Measurements from ENCODE around the gene POLA1.
A peak's percentile ranks its signal among the peaks of the same experiment; 100 is the strongest.

The POLA1 gene

DNA sequence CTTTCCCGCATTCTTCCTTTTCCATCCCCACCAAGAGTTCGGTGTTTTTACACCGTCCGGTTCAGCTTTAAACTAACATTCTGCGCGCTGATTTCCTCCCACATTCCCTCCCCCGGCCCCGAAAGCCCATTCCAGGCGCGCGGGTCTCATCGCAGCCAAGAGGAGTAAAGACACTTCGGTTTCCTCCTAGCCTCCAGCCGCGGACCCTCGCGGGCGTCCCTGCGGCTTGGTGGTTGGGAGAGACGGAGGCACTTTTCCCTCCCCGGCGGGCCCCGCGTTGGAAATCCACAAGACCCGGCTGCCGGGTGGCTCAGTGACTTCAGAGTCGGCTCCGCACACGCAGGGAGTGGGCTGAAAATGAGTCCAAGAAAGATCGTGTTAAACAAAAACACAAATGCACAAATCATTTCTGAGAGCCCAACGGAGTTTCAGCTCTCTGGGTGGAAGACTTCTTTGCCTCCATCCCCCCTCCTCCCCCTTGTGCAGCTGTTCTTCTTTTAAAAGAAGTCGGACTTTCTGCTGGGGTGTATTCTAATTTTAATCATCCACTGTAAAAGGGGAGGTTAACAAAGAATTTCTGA is 324.0 kb downstream of the POLA1 start:
- H3K27ac Mint-ChIP-seq = peak overlapping the region; percentile 45
- no peaks in the 10 kb centered on the region for H3K36me3 Mint-ChIP-seq (ENCODE audit: low read depth)
- H3K4me1 Mint-ChIP-seq (ENCODE audit: low read depth) = peaks cover 17% of the 10 kb centered on the region
- no peaks in the 10 kb centered on the region for H3K9me3 Mint-ChIP-seq
- H3K27me3 Mint-ChIP-seq = peaks cover 65% of the 10 kb centered on the region
- H3K4me3 Mint-ChIP-seq = no peak overlapping the region

DNA sequence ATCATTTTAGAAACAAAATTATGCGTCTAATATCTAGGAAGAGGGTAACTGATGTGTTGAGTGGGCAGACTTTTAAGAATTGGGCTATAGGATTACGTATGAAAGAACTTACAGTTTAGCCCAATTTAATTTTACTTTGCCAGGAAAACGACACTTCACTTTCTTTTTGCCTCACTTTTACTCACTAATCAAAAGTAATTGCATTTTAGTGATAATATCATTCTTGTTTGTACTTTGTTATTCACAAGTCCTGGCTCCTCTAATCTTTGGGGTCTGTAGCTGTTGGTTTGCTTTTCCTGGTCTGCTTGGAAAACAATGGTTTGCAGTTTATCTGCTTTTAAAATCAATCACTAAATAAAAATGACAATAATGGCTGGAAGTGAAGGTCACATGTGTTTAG is 325.0 kb downstream of the POLA1 start:
- Mint-ChIP-seq H3K36me3 (ENCODE audit: low read depth) (no peaks in the 10 kb centered on the region), H3K4me1 (ENCODE audit: low read depth) (peaks cover 17% of the 10 kb centered on the region), H3K4me3 (no peak overlapping the region), H3K27me3 (peaks cover 72% of the 10 kb centered on the region), H3K27ac (no peak overlapping the region), H3K9me3 (no peaks in the 10 kb centered on the region)

DNA sequence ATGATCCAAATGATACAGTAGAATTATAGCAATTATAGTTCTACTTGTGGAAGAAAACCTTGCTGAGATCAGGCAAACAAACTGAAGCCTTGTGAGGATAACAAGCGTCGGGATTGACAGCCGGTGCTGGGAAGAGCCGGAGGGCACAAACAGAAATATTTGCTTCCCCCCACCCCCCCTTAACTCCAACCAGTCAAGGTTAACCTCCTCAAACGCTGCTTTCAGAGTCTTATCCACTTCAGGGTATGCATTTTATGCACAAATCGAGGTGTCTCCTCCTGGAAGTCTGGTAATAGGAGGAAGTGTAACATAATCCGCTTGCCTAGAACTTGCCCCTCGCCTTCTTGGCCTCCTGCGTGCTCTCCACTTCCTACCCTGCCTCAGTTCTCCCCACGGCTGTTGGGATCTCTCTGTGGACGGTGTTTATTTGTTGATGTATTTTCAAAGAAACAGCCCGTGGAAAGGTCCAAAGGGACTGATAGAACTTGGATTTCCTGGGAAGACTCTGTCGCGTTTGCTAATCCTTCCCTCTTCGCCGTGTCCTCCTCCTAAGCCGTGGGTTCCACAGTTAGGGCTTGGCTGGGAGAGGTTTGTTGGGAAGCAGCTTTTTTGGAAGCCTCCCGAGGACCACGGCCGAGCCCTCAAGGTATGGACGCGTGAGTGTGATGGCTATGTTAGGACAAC is 326.1 kb downstream of the POLA1 start:
- H3K27me3 Mint-ChIP-seq = peaks cover 77% of the 10 kb centered on the region
- H3K36me3 Mint-ChIP-seq (ENCODE audit: low read depth) = no peaks in the 10 kb centered on the region
- no peaks in the 10 kb centered on the region for H3K9me3 Mint-ChIP-seq
- H3K4me3 Mint-ChIP-seq = no peak overlapping the region
- H3K4me1 Mint-ChIP-seq (ENCODE audit: low read depth) = peaks cover 17% of the 10 kb centered on the region
- H3K27ac Mint-ChIP-seq = no peak overlapping the region

DNA sequence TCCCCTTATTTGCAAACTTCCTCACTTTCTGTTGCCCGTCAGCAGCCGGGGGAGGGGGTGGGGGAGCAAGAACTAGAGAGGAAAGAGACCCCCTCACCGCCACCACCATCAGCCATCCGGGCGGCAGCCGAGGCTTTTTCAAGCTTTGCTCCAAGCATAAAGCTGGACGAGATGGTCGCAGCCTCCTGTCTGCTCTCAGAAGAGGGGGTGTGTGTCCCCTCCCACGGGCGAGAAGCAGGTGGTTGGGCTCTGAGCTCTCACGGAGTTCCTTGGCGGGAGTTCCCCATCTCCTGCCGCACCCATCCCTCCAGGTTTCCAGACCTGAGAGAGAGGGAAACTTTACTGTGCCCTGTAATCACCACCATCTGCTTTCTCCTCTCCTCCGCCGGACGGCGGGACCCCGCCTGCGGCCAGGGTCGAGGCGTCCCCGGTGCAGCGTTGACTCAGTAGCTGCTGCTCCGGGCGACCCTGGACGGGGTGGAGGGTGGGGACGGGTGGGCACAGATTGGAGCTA is 326.7 kb downstream of the POLA1 start:
- H3K36me3 Mint-ChIP-seq (ENCODE audit: low read depth) = no peaks in the 10 kb centered on the region
- no peak overlapping the region for H3K4me3 Mint-ChIP-seq
- H3K27ac Mint-ChIP-seq = no peak overlapping the region
- peaks cover 72% of the 10 kb centered on the region for H3K27me3 Mint-ChIP-seq
- H3K4me1 Mint-ChIP-seq (ENCODE audit: low read depth) = peaks cover 17% of the 10 kb centered on the region
- no peaks in the 10 kb centered on the region for H3K9me3 Mint-ChIP-seq

DNA sequence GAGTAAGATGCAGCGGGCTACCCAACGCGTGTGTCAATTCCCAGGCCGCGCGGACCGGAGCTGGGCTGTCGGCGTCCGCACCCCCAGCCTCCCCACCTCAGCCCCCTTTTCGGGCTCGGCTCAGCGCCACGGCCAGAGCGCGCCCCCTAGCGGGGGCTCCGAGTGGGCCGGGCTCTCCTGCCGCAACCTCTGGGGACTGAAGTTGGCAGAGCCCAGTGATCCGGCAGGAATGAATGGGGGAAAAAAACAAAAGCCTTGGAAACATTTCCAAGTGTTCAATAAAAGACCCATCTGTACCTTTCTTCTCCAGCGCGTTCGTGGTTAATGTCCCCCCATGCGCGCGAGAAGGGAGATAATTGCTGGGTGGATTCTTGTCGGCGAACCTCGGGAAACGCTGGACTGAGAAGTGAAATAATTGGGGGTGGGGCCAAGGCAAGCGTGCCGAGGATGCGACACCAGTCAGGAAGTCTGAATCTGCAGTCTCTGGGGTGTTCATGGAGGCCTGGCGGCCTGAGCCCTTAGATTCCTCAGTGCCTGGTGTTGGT is 327.3 kb downstream of the POLA1 start:
- peaks cover 69% of the 10 kb centered on the region for H3K27me3 Mint-ChIP-seq
- no peaks in the 10 kb centered on the region for H3K9me3 Mint-ChIP-seq
- H3K27ac Mint-ChIP-seq = no peak overlapping the region
- peak overlapping the region; percentile 30 for H3K4me3 Mint-ChIP-seq
- no peaks in the 10 kb centered on the region for H3K36me3 Mint-ChIP-seq (ENCODE audit: low read depth)
- peaks cover 17% of the 10 kb centered on the region for H3K4me1 Mint-ChIP-seq (ENCODE audit: low read depth)

DNA sequence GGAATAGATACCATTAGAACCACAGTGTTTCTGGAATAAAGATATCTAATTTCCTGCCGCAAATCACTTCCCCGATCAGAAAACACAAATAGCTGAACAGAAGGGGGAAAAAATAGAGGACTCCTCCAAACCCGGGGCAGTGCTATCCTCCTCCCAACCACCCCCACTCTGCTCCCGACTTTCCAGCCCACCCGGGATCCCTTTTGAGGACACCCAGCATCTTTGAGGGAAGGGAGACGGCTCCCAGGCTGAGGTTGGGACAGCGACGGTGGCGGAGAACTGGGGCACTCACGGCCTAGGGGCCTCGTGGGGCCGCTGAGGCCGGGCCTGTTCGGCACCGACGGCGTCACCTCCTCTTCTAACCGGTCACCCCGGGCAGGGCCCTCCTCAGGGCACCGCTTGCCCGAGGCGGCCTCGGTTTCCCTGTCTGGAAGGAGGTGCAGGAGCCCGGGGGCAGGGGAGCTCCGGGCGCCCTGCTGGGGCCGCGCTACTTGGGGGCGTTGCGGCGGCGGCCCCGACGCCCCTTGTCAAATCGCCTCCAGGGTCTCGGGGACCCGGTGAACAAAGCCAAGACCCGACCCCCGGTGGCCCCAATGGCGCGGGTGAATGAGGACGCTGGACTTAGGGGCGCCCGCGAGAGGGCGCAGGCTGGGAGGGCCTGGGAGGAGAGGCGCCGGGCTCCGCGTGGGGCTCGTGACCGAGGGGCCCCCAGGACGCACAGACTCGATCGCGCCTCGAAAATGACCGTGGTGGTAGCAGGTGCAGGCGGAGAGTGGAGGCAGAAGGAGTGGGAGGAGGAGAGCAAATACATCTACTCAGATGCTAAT is 329.0 kb downstream of the POLA1 start:
- Mint-ChIP-seq H3K27ac (no peak overlapping the region), H3K4me3 (no peak overlapping the region), H3K27me3 (peaks cover 61% of the 10 kb centered on the region), H3K9me3 (no peaks in the 10 kb centered on the region), H3K36me3 (ENCODE audit: low read depth) (no peaks in the 10 kb centered on the region), H3K4me1 (ENCODE audit: low read depth) (peaks cover 12% of the 10 kb centered on the region)

DNA sequence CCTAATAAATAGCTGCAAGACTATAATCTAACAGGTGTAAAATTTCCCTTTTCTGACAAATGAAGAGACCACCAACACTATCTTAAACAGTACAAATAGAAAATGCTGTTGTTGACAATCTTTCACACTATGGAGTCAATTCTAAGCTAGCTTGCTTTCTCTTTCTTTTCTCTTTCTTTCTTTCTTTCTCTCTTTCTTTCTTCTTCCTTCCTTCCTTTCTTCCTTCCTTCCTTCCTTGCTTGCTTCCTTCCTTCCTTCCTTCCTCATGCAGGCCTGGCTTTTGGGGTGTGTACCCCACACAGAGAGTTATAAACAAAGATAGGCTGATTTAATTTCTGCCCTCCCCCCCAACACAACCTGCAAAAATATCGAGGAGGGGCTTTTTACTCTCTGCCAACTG is 330.2 kb downstream of the POLA1 start:
- Mint-ChIP-seq H3K27ac (no peak overlapping the region), H3K36me3 (ENCODE audit: low read depth) (no peaks in the 10 kb centered on the region), H3K4me3 (no peak overlapping the region), H3K9me3 (no peaks in the 10 kb centered on the region), H3K4me1 (ENCODE audit: low read depth) (peaks cover 12% of the 10 kb centered on the region), H3K27me3 (peaks cover 59% of the 10 kb centered on the region)

DNA sequence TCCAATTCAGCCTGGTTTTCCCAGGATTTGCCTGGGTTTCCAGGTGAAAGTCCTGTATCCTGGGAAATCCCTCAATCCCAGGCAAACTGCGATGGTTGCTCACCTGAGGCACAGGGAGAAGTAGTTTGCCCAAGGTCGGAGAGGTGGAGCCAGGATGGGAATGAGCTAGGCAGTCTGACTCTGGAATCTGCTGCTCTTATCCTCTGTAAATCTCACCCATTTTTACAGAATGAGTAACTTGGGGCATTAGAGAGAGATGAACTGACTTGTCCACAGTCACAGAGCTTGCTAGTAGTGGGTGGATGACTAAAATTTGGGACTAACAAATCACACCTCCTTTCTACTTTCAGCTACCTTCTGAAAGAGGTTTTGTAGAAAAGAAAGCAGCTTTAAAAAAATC is 331.9 kb downstream of the POLA1 start:
- Mint-ChIP-seq H3K27me3 (peaks cover 47% of the 10 kb centered on the region), H3K36me3 (ENCODE audit: low read depth) (no peaks in the 10 kb centered on the region), H3K4me1 (ENCODE audit: low read depth) (peaks cover 12% of the 10 kb centered on the region), H3K4me3 (no peak overlapping the region), H3K9me3 (no peaks in the 10 kb centered on the region), H3K27ac (no peak overlapping the region)

DNA sequence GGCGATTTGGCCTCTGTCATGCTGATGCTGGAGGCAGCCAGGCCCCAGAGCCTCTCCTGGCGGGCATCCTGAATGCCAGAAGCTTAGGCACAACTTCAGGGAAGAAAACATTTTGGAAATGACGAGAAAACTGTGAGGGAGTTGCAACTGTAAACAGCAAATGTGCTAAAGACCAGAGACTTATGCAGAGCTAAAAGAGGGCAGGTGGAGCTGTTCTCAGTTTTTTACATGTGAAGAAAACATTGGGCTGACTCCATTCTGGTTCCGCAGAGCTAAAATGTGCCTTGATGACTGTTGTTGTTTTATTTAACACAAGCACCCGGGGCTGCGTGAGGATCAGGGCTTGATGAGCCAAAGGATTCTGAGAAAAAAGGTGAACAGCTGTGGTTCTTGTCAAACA is 332.9 kb downstream of the POLA1 start:
- H3K36me3 Mint-ChIP-seq (ENCODE audit: low read depth) = no peaks in the 10 kb centered on the region
- peaks cover 41% of the 10 kb centered on the region for H3K27me3 Mint-ChIP-seq
- no peak overlapping the region for H3K27ac Mint-ChIP-seq
- H3K4me1 Mint-ChIP-seq (ENCODE audit: low read depth) = peaks cover 7% of the 10 kb centered on the region
- no peaks in the 10 kb centered on the region for H3K9me3 Mint-ChIP-seq
- H3K4me3 Mint-ChIP-seq = no peak overlapping the region

DNA sequence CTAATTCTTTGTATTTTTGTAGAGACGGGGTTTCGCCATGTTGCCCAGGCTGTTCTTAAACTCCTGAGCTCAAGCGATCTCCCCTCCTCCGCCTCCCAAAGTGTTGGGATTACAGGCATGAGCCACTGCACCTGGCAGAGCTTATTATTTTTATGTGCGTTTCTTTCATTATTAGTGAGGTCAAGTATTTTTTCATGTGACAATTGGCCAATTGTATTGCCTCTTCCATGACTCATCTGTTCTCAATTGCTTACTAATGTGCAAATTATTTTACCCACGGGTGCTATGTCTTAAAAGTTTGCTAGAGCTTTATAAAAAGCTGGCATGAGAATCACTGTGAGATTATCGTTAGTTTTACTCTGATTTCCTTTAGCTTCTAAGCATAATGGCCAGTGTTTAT is 335.0 kb downstream of the POLA1 start:
- Mint-ChIP-seq H3K36me3 (ENCODE audit: low read depth) (no peaks in the 10 kb centered on the region), H3K4me3 (no peak overlapping the region), H3K4me1 (ENCODE audit: low read depth) (no peaks in the 10 kb centered on the region), H3K9me3 (no peaks in the 10 kb centered on the region), H3K27me3 (peaks cover 24% of the 10 kb centered on the region), H3K27ac (no peak overlapping the region)

DNA sequence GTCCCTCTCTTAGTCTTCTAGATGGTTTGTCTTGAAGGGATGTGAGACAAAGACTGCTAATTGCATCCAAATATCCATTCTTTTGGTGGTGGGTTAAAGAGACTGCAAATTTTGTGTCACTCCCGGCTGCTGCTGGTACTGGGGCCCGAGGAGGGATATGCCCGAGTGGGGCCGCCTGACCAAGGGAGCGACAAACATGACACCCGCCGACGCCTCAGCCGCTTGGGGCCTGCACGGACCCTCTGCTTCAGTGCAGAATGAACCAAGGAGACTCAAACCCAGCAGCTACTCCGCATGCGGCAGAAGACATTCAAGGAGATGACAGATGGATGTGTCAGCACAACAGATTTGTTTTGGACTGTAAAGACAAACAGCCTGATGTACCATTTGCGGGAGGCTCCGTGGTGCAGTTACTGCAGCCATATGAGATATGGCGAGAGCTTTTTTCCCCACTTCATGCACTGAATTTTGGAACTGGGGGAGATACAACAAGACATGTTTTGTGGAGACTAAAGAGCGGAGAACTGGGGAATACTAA is 335.6 kb downstream of the POLA1 start:
- Mint-ChIP-seq H3K27ac (no peak overlapping the region), H3K36me3 (ENCODE audit: low read depth) (no peaks in the 10 kb centered on the region), H3K4me1 (ENCODE audit: low read depth) (no peaks in the 10 kb centered on the region), H3K27me3 (peaks cover 17% of the 10 kb centered on the region), H3K4me3 (no peak overlapping the region), H3K9me3 (no peaks in the 10 kb centered on the region)

DNA sequence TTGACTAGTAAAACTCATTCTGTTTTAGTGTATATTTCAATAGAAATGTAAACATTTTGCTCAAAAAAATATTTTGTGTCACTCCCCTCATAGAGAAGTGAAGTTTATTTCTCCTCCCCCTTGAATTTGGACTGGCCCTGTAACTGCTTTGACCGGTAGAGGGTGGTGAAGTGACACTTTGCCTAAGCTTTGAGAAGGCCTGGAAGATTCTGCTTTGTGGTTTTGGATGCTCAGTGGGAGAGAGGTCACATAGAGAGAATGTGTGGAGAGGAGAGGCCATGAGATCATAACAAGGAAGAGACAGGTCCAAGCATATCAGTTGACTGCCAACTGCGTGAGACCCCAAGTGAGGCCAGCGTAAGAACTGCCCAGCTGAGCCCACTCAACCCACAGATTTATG is 341.2 kb downstream of the POLA1 start:
- Mint-ChIP-seq H3K27ac (no peak overlapping the region), H3K36me3 (ENCODE audit: low read depth) (no peaks in the 10 kb centered on the region), H3K9me3 (no peaks in the 10 kb centered on the region), H3K4me3 (no peak overlapping the region), H3K27me3 (no peaks in the 10 kb centered on the region), H3K4me1 (ENCODE audit: low read depth) (no peaks in the 10 kb centered on the region)

DNA sequence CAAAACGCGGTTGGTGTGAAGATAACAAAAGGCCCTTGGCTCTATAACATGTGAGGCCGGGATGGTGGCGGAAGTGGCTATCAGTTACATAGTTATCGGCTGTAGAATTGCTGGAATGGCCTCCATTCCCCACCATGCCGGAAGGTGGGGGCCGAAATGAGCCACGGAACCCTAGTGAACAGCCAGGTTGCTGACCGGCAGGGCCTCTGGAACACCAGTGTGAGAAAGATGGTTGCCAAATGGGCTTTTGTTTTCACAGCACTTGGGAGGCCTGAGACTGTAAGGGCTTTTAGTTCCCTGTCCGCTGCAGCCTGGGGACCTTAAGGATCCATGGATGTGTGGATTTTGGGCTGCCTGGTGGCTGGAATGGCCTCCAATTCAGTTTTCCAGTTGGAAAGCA is 345.3 kb downstream of the POLA1 start:
- Mint-ChIP-seq H3K4me1 (ENCODE audit: low read depth) (no peaks in the 10 kb centered on the region), H3K27ac (no peak overlapping the region), H3K36me3 (ENCODE audit: low read depth) (no peaks in the 10 kb centered on the region), H3K27me3 (no peaks in the 10 kb centered on the region), H3K9me3 (no peaks in the 10 kb centered on the region), H3K4me3 (no peak overlapping the region)

DNA sequence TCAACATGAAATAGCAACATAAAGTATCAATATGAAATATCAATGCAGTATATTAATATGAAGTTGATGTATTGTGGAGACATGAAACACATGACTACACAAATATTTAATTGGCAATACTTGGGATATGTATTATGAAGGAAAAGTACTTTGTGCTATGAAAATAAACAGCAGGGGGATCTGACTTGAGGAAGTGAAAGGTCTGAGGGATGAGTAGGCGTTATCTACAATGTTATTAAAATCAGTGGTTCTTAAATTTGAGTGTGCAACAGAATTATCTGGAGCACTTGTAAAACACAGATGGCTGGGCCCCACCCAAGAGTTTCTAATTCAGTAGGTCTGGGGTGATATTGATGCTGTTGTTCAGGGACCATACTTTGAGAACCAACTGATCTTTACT is 349.5 kb downstream of the POLA1 start:
- Mint-ChIP-seq H3K27ac (no peak overlapping the region), H3K27me3 (no peaks in the 10 kb centered on the region), H3K36me3 (ENCODE audit: low read depth) (no peaks in the 10 kb centered on the region)

More for the DNA sequence above, 349.5 kb downstream of the POLA1 start:
- H3K9me3 Mint-ChIP-seq = no peaks in the 10 kb centered on the region
- no peaks in the 10 kb centered on the region for H3K4me1 Mint-ChIP-seq (ENCODE audit: low read depth)
- H3K4me3 Mint-ChIP-seq = no peak overlapping the region

All from stimulated activated naive CD8-positive, alpha-beta T cell treated with anti-CD3 and anti-CD28 coated beads, Interleukin-15, Interleukin-2, amounts not matched to agents 100 ng/mL and 50 ng/mL, for 24 hours (primary cell).